Mucosa of rectum (tissue), 2 donors: ENCODE results near the gene ALKBH4.
"Not testable (repeated sequence)": the region's sequence is repeated elsewhere in the genome, so short reads cannot be mapped to it uniquely, and the experiment has no call there.

Experiments
- H3K27ac ChIP-seq, 2 donors: one replicate each; pipeline ENCODE4 v1.7.0; 2013; ENCODE audit warnings: inconsistent platforms in 2 of 2, low read depth in 2 of 2, low read length in 2 of 2
- H3K27me3 ChIP-seq, 2 donors: one replicate each; pipeline ENCODE4 v1.7.0; 2013; ENCODE audit warnings: low read length in 2 of 2; ENCODE audit not compliant: control insufficient read depth in 2 of 2, insufficient read depth in 2 of 2
- H3K36me3 ChIP-seq, 2 donors: one replicate each; pipeline ENCODE4 v1.7.0; 2013; ENCODE audit warnings: low read length in 2 of 2; ENCODE audit not compliant: control insufficient read depth in 2 of 2, insufficient read depth in 2 of 2
- H3K4me1 ChIP-seq, 2 donors: one replicate each; pipeline ENCODE4 v1.7.0; 2013; ENCODE audit warnings: low read length in 2 of 2, mild to moderate bottlenecking in 1 of 2; ENCODE audit not compliant: control insufficient read depth in 2 of 2, insufficient read depth in 2 of 2
- H3K4me3 ChIP-seq, 2 donors: one replicate each; pipeline ENCODE4 v1.7.0; 2013; ENCODE audit warnings: low read length in 2 of 2
- H3K9ac ChIP-seq, 2 donors: one replicate each; pipeline ENCODE4 v1.7.0; 2013; ENCODE audit warnings: low read length in 2 of 2, low read depth in 1 of 2, mild to moderate bottlenecking in 1 of 2
- H3K9me3 ChIP-seq, 2 donors: one replicate each; pipeline ENCODE4 v1.7.0; 2013; ENCODE audit warnings: low read length in 2 of 2; ENCODE audit not compliant: control insufficient read depth in 2 of 2
- donor health status: healthy.
- donor health status: Normal muscosa, but diverticular disease.

ALKBH4 gene

GRCh38 chr7:102464577-102465280 is at the start of gene ALKBH4, which contains the start of gene LRWD1:
ALKBH4 (minus strand) TSS chr7:102464863; CDS start chr7:102464836, 27 bp downstream.
LRWD1 (plus strand) TSS chr7:102464984; CDS start chr7:102465081, 97 bp downstream.
- Histone ChIP-seq H3K36me3 (peaks cover 2 to 3% of the 10 kb centered on the region in 2 donors), H3K27me3 (no peaks in the 10 kb centered on the region), H3K9ac (peak within 1 kb of the TSS; percentile 96 to 97), H3K27ac (peak within 1 kb of the TSS in 1 of 2 donors; percentile 67), H3K4me3 (peak within 1 kb of the TSS; percentile 84 to 99), H3K9me3 (no peaks in the 10 kb centered on the region), H3K4me1 (peaks cover 14 to 16% of the 10 kb centered on the region in 2 donors)

GRCh38 chr7:102512642-102513221 is 48.1 kb upstream of the ALKBH4 start:
- not testable (repeated sequence) for H3K4me3 ChIP-seq, H3K36me3 ChIP-seq, H3K9ac ChIP-seq, H3K9me3 ChIP-seq, H3K4me1 ChIP-seq, H3K27me3 ChIP-seq
- H3K27ac ChIP-seq = peak overlapping the region in 1 of 2 donors; percentile 52

GRCh38 chr7:102511860-102512522 is 47.3 kb upstream of the ALKBH4 start:
- not testable (repeated sequence) for H3K4me1 ChIP-seq, H3K9me3 ChIP-seq, H3K4me3 ChIP-seq, H3K27me3 ChIP-seq, H3K36me3 ChIP-seq, H3K9ac ChIP-seq
- peak overlapping the region in 1 of 2 donors; percentile 52 for H3K27ac ChIP-seq

- not testable (repeated sequence) for H3K36me3 ChIP-seq, H3K4me1 ChIP-seq, H3K9me3 ChIP-seq, H3K4me3 ChIP-seq, H3K27ac ChIP-seq, H3K27me3 ChIP-seq, H3K9ac ChIP-seq
Observed at GRCh38 chr7:102510575-102510974, 45.9 kb upstream of the ALKBH4 start.

GRCh38 chr7:102507410-102508088 is 42.9 kb upstream of the ALKBH4 start:
- not testable (repeated sequence) for H3K27ac ChIP-seq, H3K9ac ChIP-seq

GRCh38 chr7:102505298-102506185 is 40.9 kb upstream of the ALKBH4 start:
- H3K27ac ChIP-seq, H3K4me1 ChIP-seq, H3K4me3 ChIP-seq, H3K9ac ChIP-seq, H3K9me3 ChIP-seq, H3K27me3 ChIP-seq, H3K36me3 ChIP-seq: not testable (repeated sequence)

More at GRCh38 chr7:102507410-102508088, 42.9 kb upstream of the ALKBH4 start:
- H3K4me3 ChIP-seq, H3K27me3 ChIP-seq, H3K9me3 ChIP-seq, H3K36me3 ChIP-seq, H3K4me1 ChIP-seq: not testable (repeated sequence)

GRCh38 chr7:102503141-102503540 is 38.5 kb upstream of the ALKBH4 start:
- H3K27me3 ChIP-seq, H3K4me3 ChIP-seq, H3K27ac ChIP-seq, H3K4me1 ChIP-seq, H3K36me3 ChIP-seq, H3K9me3 ChIP-seq, H3K9ac ChIP-seq: not testable (repeated sequence)

GRCh38 chr7:102498321-102498720 is 33.7 kb upstream of the ALKBH4 start:
- H3K4me3 ChIP-seq, H3K4me1 ChIP-seq, H3K9me3 ChIP-seq, H3K27me3 ChIP-seq, H3K27ac ChIP-seq, H3K9ac ChIP-seq, H3K36me3 ChIP-seq: not testable (repeated sequence)

GRCh38 chr7:102497308-102497707 is 32.6 kb upstream of the ALKBH4 start:
- H3K27me3 ChIP-seq, H3K27ac ChIP-seq, H3K9ac ChIP-seq, H3K36me3 ChIP-seq, H3K9me3 ChIP-seq, H3K4me1 ChIP-seq, H3K4me3 ChIP-seq: not testable (repeated sequence)
